HepG2 (cell line): ENCODE data around the gene GHRL.

Source experiments
- CBFB ChIP-seq: sonication (generic); formaldehyde crosslinking; IDR thresholded peaks from 2 replicates; pipeline ENCODE4 v1.4.0; 2020; ENCODE audit warnings: missing genetic modification reagents
- JUN ChIP-seq: sonication (generic); formaldehyde crosslinking; IDR thresholded peaks from 2 replicates; pipeline ENCODE4 v1.4.0; 2020; ENCODE audit warnings: mild to moderate bottlenecking, missing genetic modification reagents
- KAT8 ChIP-seq: IDR thresholded peaks from 2 replicates; pipeline ENCODE4 v1.6.1; 2016; ENCODE audit warnings: missing genetic modification reagents, missing compliant biosample characterization
- NR1H2 ChIP-seq: sonication (generic); formaldehyde crosslinking; IDR thresholded peaks from 2 replicates; pipeline ENCODE4 v1.8.1; 2022; ENCODE audit warnings: low read depth, missing genetic modification reagents, borderline replicate concordance
- RAD21 ChIP-seq: fragments of 450-650 bp; formaldehyde crosslinking; IDR thresholded peaks from 2 replicates; pipeline ENCODE4 v1.5.0; 2020; ENCODE audit warnings: mild to moderate bottlenecking
- RBM22 ChIP-seq: fragments of 200-400 bp; formaldehyde crosslinking; optimal IDR thresholded peaks from 2 replicates; pipeline ENCODE3; 2017; ENCODE audit warnings: mild to moderate bottlenecking, low read length, moderate library complexity
- SRSF9 ChIP-seq: fragments of 200-400 bp; formaldehyde crosslinking; IDR thresholded peaks from 2 replicates; pipeline ENCODE4 v1.6.1; 2018; ENCODE audit warnings: borderline replicate concordance, mild to moderate bottlenecking, low read depth, low read length; ENCODE audit not compliant: insufficient read depth, poor library complexity, severe bottlenecking
- THYN1 ChIP-seq: sonication (generic); formaldehyde crosslinking; IDR thresholded peaks from 2 replicates; pipeline ENCODE4 v1.8.1; 2023; ENCODE audit warnings: low read depth, mild to moderate bottlenecking, moderate library complexity, missing genetic modification reagents, borderline replicate concordance
- TF ChIP-seq, protein P1 (sequence below): sonication (generic); formaldehyde crosslinking; IDR thresholded peaks from 2 replicates; pipeline ENCODE4 v1.8.1; 2022; ENCODE audit warnings: low read depth, mild to moderate bottlenecking, missing genetic modification reagents
- TF ChIP-seq, protein P2 (sequence below): sonication (generic); formaldehyde crosslinking; IDR thresholded peaks from 2 replicates; pipeline ENCODE4 v1.5.0; 2020; ENCODE audit warnings: mild to moderate bottlenecking, missing genetic modification reagents, moderate library complexity
- TF ChIP-seq, protein P3 (sequence below): IDR thresholded peaks from 2 replicates; pipeline ENCODE4 v1.6.1; 2012; ENCODE audit warnings: inconsistent platforms
- TF ChIP-seq, protein P4 (sequence below): sonication (generic); formaldehyde crosslinking; IDR thresholded peaks from 2 replicates; pipeline ENCODE4 v1.4.0; 2020; ENCODE audit warnings: missing genetic modification reagents
- TF ChIP-seq, protein P5 (sequence below): sonication (generic); formaldehyde crosslinking; IDR thresholded peaks from 2 replicates; pipeline ENCODE4 v1.5.0; 2020; ENCODE audit warnings: missing genetic modification reagents

DNA sequence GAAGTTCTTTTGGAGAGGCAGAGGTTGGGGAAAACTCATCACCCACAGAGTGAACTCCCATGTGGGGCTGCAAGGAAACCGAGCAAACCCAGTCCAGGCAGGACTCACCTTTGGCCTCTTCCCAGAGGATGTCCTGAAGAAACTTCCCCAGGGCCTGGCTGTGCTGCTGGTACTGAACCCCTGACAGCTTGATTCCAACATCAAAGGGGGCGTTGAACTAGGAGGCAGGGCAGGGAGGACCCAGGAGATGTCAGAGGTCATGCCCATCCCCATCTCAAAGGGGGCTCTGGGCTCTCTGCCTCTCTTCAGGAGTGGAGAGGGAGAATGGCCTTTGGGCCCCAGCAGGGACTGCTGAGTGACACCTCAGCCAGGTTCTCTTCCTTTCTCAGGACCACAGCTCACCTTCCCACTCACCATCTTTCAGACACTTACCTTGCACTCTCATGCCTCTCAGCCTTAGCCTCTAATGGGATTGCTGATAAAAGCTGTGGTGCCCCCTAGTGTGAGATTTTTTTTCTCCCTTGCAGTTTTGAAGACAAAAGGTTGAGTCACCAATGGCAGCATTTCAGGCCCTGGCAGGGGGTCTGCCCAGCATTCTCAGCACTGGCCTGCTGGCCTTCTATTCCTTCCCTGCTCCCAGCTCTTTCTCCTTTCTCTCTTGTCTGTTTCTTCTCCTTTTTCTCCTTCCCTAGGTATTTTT is 6.0 kb downstream of the GHRL start:
- TF ChIP-seq, protein P1, sequence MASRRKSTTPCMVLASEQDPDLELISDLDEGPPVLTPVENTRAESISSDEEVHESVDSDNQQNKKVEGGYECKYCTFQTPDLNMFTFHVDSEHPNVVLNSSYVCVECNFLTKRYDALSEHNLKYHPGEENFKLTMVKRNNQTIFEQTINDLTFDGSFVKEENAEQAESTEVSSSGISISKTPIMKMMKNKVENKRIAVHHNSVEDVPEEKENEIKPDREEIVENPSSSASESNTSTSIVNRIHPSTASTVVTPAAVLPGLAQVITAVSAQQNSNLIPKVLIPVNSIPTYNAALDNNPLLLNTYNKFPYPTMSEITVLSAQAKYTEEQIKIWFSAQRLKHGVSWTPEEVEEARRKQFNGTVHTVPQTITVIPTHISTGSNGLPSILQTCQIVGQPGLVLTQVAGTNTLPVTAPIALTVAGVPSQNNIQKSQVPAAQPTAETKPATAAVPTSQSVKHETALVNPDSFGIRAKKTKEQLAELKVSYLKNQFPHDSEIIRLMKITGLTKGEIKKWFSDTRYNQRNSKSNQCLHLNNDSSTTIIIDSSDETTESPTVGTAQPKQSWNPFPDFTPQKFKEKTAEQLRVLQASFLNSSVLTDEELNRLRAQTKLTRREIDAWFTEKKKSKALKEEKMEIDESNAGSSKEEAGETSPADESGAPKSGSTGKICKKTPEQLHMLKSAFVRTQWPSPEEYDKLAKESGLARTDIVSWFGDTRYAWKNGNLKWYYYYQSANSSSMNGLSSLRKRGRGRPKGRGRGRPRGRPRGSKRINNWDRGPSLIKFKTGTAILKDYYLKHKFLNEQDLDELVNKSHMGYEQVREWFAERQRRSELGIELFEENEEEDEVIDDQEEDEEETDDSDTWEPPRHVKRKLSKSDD (CRISPR knock-in tag), result no peak
- no peak for TF ChIP-seq RAD21
- TF ChIP-seq, protein P2, sequence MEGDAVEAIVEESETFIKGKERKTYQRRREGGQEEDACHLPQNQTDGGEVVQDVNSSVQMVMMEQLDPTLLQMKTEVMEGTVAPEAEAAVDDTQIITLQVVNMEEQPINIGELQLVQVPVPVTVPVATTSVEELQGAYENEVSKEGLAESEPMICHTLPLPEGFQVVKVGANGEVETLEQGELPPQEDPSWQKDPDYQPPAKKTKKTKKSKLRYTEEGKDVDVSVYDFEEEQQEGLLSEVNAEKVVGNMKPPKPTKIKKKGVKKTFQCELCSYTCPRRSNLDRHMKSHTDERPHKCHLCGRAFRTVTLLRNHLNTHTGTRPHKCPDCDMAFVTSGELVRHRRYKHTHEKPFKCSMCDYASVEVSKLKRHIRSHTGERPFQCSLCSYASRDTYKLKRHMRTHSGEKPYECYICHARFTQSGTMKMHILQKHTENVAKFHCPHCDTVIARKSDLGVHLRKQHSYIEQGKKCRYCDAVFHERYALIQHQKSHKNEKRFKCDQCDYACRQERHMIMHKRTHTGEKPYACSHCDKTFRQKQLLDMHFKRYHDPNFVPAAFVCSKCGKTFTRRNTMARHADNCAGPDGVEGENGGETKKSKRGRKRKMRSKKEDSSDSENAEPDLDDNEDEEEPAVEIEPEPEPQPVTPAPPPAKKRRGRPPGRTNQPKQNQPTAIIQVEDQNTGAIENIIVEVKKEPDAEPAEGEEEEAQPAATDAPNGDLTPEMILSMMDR (CRISPR knock-in tag), result peak; percentile 73
- TF ChIP-seq, protein P3, sequence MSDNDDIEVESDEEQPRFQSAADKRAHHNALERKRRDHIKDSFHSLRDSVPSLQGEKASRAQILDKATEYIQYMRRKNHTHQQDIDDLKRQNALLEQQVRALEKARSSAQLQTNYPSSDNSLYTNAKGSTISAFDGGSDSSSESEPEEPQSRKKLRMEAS, result no peak
- TF ChIP-seq, protein P4, sequence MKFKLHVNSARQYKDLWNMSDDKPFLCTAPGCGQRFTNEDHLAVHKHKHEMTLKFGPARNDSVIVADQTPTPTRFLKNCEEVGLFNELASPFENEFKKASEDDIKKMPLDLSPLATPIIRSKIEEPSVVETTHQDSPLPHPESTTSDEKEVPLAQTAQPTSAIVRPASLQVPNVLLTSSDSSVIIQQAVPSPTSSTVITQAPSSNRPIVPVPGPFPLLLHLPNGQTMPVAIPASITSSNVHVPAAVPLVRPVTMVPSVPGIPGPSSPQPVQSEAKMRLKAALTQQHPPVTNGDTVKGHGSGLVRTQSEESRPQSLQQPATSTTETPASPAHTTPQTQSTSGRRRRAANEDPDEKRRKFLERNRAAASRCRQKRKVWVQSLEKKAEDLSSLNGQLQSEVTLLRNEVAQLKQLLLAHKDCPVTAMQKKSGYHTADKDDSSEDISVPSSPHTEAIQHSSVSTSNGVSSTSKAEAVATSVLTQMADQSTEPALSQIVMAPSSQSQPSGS (CRISPR knock-in tag), result no peak
- TF ChIP-seq JUN, result no peak
- peak; percentile 40 for TF ChIP-seq RBM22
- TF ChIP-seq NR1H2 (CRISPR knock-in tag), result no peak
- no peak for TF ChIP-seq KAT8 (CRISPR knock-in tag)
- TF ChIP-seq SRSF9, result no peak
- TF ChIP-seq CBFB (CRISPR knock-in tag), result no peak
- TF ChIP-seq, protein P5, sequence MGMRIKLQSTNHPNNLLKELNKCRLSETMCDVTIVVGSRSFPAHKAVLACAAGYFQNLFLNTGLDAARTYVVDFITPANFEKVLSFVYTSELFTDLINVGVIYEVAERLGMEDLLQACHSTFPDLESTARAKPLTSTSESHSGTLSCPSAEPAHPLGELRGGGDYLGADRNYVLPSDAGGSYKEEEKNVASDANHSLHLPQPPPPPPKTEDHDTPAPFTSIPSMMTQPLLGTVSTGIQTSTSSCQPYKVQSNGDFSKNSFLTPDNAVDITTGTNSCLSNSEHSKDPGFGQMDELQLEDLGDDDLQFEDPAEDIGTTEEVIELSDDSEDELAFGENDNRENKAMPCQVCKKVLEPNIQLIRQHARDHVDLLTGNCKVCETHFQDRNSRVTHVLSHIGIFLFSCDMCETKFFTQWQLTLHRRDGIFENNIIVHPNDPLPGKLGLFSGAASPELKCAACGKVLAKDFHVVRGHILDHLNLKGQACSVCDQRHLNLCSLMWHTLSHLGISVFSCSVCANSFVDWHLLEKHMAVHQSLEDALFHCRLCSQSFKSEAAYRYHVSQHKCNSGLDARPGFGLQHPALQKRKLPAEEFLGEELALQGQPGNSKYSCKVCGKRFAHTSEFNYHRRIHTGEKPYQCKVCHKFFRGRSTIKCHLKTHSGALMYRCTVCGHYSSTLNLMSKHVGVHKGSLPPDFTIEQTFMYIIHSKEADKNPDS (CRISPR knock-in tag), result no peak
- no peak for TF ChIP-seq THYN1
